ENCODE results near the gene ERBB4.
A peak's percentile ranks its signal among the peaks of the same experiment; 100 is the strongest.

Gene ERBB4

DNA sequence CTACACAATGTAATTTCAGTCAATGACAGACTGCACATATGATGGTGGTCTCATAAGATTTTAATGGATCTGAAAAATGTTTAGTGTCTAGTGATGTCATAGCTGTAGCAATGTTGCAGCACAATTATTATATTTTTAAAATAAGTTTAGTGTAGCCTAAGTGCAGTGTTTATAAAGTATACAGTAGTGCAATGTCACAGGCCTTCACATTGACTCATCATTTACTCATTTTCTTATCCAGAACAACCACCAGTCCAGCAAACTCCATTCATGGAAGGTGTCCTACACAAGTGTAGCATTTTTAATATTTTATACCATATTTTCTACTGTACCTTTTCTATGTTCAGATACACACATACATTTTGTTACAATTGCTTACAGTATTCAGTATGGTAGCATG is 663.1 kb downstream of the ERBB4 start:
- no peak for DNase-seq
- H3K27me3 ChIP-seq, result no peaks in the 10 kb centered on the region
- no peaks in the 10 kb centered on the region for H3K36me3 ChIP-seq
- H3K4me1 ChIP-seq, result no peaks in the 10 kb centered on the region
- no peak overlapping the region for H3K4me3 ChIP-seq (ENCODE audit: low read depth, low read length)
- no peak for TF ChIP-seq CTCF (IDR thresholded peaks at IDR 0.05; ENCODE audit: low read depth, low read length)
- H3K9me3 ChIP-seq, result no peaks in the 10 kb centered on the region

- Histone ChIP-seq H3K4me1 (peaks cover 5% of the 10 kb centered on the region), H3K9me3 (no peaks in the 10 kb centered on the region), H3K36me3 (no peaks in the 10 kb centered on the region), H3K4me3 (ENCODE audit: low read depth, low read length) (no peak overlapping the region), H3K27me3 (no peaks in the 10 kb centered on the region)
- TF ChIP-seq CTCF (IDR thresholded peaks at IDR 0.05; ENCODE audit: low read depth, low read length), result no peak
- peak; percentile 44 for DNase-seq
Measured at GRCh38 chr2:211868996-211869533, 669.5 kb downstream of the ERBB4 start.

GRCh38 chr2:211867845-211868451 is 670.7 kb downstream of the ERBB4 start:
- Histone ChIP-seq H3K27me3 (no peaks in the 10 kb centered on the region), H3K9me3 (no peaks in the 10 kb centered on the region), H3K36me3 (no peaks in the 10 kb centered on the region), H3K4me3 (ENCODE audit: low read depth, low read length) (no peak overlapping the region), H3K4me1 (peaks cover 5% of the 10 kb centered on the region)
- TF ChIP-seq CTCF (IDR thresholded peaks at IDR 0.05; ENCODE audit: low read depth, low read length), result no peak
- DNase-seq, result peak; percentile 37

DNA sequence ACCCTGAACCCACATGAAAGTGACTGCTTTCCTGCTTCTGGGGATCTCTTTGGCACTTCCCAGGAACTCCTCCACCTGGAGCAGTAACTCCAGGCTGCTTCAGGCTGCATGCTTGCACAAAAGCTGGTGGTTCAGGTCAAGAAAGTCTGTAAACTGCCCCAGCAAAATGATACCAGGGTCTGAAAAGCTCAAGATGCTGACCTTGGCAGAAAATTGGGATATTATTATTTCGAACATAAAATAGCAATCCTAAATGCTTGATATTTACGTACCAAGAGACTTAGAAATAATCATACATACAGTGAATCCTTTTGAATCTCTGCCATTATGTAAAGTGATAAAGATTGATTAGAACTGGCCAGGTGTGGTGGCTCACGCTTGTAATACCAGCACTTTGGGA is 674.3 kb downstream of the ERBB4 start:
- H3K36me3 ChIP-seq, result no peaks in the 10 kb centered on the region
- H3K4me3 ChIP-seq (ENCODE audit: low read depth, low read length), result no peak overlapping the region

GRCh38 chr2:211860224-211860623 is 678.4 kb downstream of the ERBB4 start:
- Histone ChIP-seq H3K36me3 (no peaks in the 10 kb centered on the region), H3K4me1 (peaks cover 5% of the 10 kb centered on the region; the same call in 1 of the 2 replicates), H3K4me3 (ENCODE audit: low read depth, low read length) (no peak overlapping the region), H3K27me3 (no peaks in the 10 kb centered on the region), H3K9me3 (no peaks in the 10 kb centered on the region)
- no peak for DNase-seq
- no peak for TF ChIP-seq CTCF (IDR thresholded peaks at IDR 0.05; ENCODE audit: low read depth, low read length)

More for the DNA sequence above, 674.3 kb downstream of the ERBB4 start:
- no peak for TF ChIP-seq CTCF (IDR thresholded peaks at IDR 0.05; ENCODE audit: low read depth, low read length)
- DNase-seq, result no peak
- no peaks in the 10 kb centered on the region for H3K27me3 ChIP-seq
- no peaks in the 10 kb centered on the region for H3K9me3 ChIP-seq
- peaks cover 9% of the 10 kb centered on the region for H3K4me1 ChIP-seq

- H3K4me1 ChIP-seq, result peaks cover 6% of the 10 kb centered on the region
- no peaks in the 10 kb centered on the region for H3K9me3 ChIP-seq
- DNase-seq, result no peak
- no peaks in the 10 kb centered on the region for H3K27me3 ChIP-seq
- TF ChIP-seq CTCF (IDR thresholded peaks at IDR 0.05; ENCODE audit: low read depth, low read length), result peak; percentile 16; the same call in 1 of the 2 replicates
- H3K4me3 ChIP-seq (ENCODE audit: low read depth, low read length), result no peak overlapping the region
- no peaks in the 10 kb centered on the region for H3K36me3 ChIP-seq
Measured at GRCh38 chr2:211854832-211855231, 683.8 kb downstream of the ERBB4 start.
